HG03159 (cell line): ENCODE results near the gene LY6G6D.
A peak's percentile ranks its signal among the peaks of the same experiment; 100 is the strongest.

Source experiments
- ATAC-seq: cut with Tn5 transposase; IDR thresholded peaks from one replicate; pipeline ENCODE4 v1.9.1; 2021; ENCODE audit warnings: mild to moderate bottlenecking, moderate library complexity; ENCODE audit not compliant: unreplicated experiment

Gene LY6G6D

GRCh38 chr6:31717499-31718222 lies 2.5 kb downstream of the LY6G6D start:
- ATAC-seq: no peak

GRCh38 chr6:31718265-31718664 lies 3.1 kb downstream of the LY6G6D start:
- ATAC-seq: no peak

- no peak for ATAC-seq
These were observed 3.9 kb downstream of the LY6G6D start for GRCh38 chr6:31719001-31719400.

- ATAC-seq: no peak
These were observed 5.1 kb downstream of the LY6G6D start for GRCh38 chr6:31720196-31720770.

- no peak for ATAC-seq
These were observed 6.3 kb downstream of the LY6G6D start, which contains the start of gene LY6G6C for GRCh38 chr6:31721351-31722020. Gene LY6G6C, minus strand, starts transcription at chr6:31721746. Its CDS starts 67 bp downstream, at chr6:31721679.

GRCh38 chr6:31722173-31722572 lies 7.0 kb downstream of the LY6G6D start:
- no peak for ATAC-seq

- ATAC-seq: no peak
These were observed 8.3 kb downstream of the LY6G6D start, which contains the start of gene MPIG6B for GRCh38 chr6:31723245-31723979. Gene MPIG6B, plus strand, starts transcription at chr6:31723373. Its CDS starts 11 bp downstream, at chr6:31723384.

- no peak for ATAC-seq
These were observed 9.0 kb downstream of the LY6G6D start for GRCh38 chr6:31723980-31724691.

- no peak for ATAC-seq
These were observed 10.6 kb downstream of the LY6G6D start for GRCh38 chr6:31725502-31726350.

- ATAC-seq: peak; percentile 52
These were observed 12.0 kb downstream of the LY6G6D start for GRCh38 chr6:31727034-31727716.

- no peak for ATAC-seq
These were observed 12.8 kb downstream of the LY6G6D start for GRCh38 chr6:31727717-31728671.

GRCh38 chr6:31728767-31729514 lies 13.8 kb downstream of the LY6G6D start, which contains the start of gene DDAH2:
Gene DDAH2, minus strand, starts transcription at chr6:31729299. Its CDS starts 138 bp downstream, at chr6:31729161.
- ATAC-seq: no peak

GRCh38 chr6:31729515-31729978 lies 14.4 kb downstream of the LY6G6D start:
- peak; percentile 41 for ATAC-seq

- peak; percentile 30 for ATAC-seq
These were observed 15.0 kb downstream of the LY6G6D start for GRCh38 chr6:31729979-31730630.

GRCh38 chr6:31730631-31731086 lies 15.5 kb downstream of the LY6G6D start:
- ATAC-seq: no peak

- ATAC-seq: no peak
These were observed 16.9 kb downstream of the LY6G6D start for GRCh38 chr6:31732029-31732428.
